GM18909 (cell line): Measurements from ENCODE around the gene SRD5A1.

Source experiments
- ATAC-seq: cut with Tn5 transposase; IDR thresholded peaks from one replicate; pipeline ENCODE4 v1.9.1; 2021; ENCODE audit warnings: mild to moderate bottlenecking; ENCODE audit not compliant: unreplicated experiment, poor library complexity

Gene SRD5A1

GRCh38 chr5:6603643-6604042 lies 29.6 kb upstream of the SRD5A1 start:
- ATAC-seq: no peak

- no peak for ATAC-seq
These were observed 28.9 kb upstream of the SRD5A1 start for GRCh38 chr5:6604341-6604740.

- ATAC-seq: no peak
These were observed 28.3 kb upstream of the SRD5A1 start for GRCh38 chr5:6604946-6605345.

- ATAC-seq: no peak
These were observed 26.2 kb upstream of the SRD5A1 start for GRCh38 chr5:6606884-6607558.

- ATAC-seq: no peak
These were observed 25.7 kb upstream of the SRD5A1 start for GRCh38 chr5:6607559-6607936.

- ATAC-seq: no peak
These were observed 25.2 kb upstream of the SRD5A1 start for GRCh38 chr5:6608016-6608415.

GRCh38 chr5:6611334-6612256 lies 21.6 kb upstream of the SRD5A1 start:
- no peak for ATAC-seq

- ATAC-seq: no peak
These were observed 18.0 kb upstream of the SRD5A1 start for GRCh38 chr5:6615034-6615815.

- ATAC-seq: no peak
These were observed 16.6 kb upstream of the SRD5A1 start for GRCh38 chr5:6616632-6617031.

- no peak for ATAC-seq
These were observed 10.0 kb upstream of the SRD5A1 start for GRCh38 chr5:6623228-6623627.

GRCh38 chr5:6623941-6624340 lies 9.3 kb upstream of the SRD5A1 start:
- no peak for ATAC-seq

GRCh38 chr5:6626508-6626907 lies 6.7 kb upstream of the SRD5A1 start:
- ATAC-seq: no peak

GRCh38 chr5:6631441-6631840 lies 1.8 kb upstream of the SRD5A1 start:
- ATAC-seq: no peak

GRCh38 chr5:6632324-6632887 lies 834 bp upstream of the SRD5A1 start:
- peak; percentile 25 for ATAC-seq

GRCh38 chr5:6633469-6634245 lies 417 bp downstream of the SRD5A1 start:
- peak; percentile 56 for ATAC-seq

GRCh38 chr5:6634306-6634705 lies 1.1 kb downstream of the SRD5A1 start:
- ATAC-seq: no peak

GRCh38 chr5:6634788-6635430 lies 1.7 kb downstream of the SRD5A1 start:
- ATAC-seq: no peak

GRCh38 chr5:6636293-6636692 lies 3.1 kb downstream of the SRD5A1 start:
- no peak for ATAC-seq

- no peak for ATAC-seq
These were observed 3.8 kb downstream of the SRD5A1 start for GRCh38 chr5:6637022-6637421.
